K562 (cell line): ENCODE measurements around the gene CEP170. TPM values are rescaled to one million over a fixed set of nuclear protein-coding genes. Genes with fewer than 3 reads are reported as not detected.

Experiments used
- ATAC-seq: fragments of 200-7000 bp; cut with Tn5 transposase; 3 replicates; pipeline ENCODE4 v1.9.1; 2020; ENCODE audit warnings: moderate library complexity
- BruUV-seq: library from RNA; stranded (reverse); fragments of 400-500 nt; replicated peaks from 2 replicates; lab custom pipeline; 2021; lab: Mats Ljungman, UMichigan
- CTCF ChIA-PET: fragments of 300-600 bp; formaldehyde crosslinking; extraction: SDS; loops from one replicate; lab custom pipeline; 2021; ENCODE audit warnings: low intra/inter-chr PET ratio; lab: Yijun Ruan, JAX
- POLR2A ChIA-PET: fragments of 300-600, 350-650 bp; sonication (Branson Sonifier 250); formaldehyde crosslinking; extraction: SDS; loops from one replicate; lab custom pipeline; 2021; ENCODE audit warnings: antibody characterized with exemption, inconsistent platforms; lab: Yijun Ruan, JAX
- DNase-seq, 4 experiments: peaks; one replicate each; pipeline versions ENCODE4 v3.0.0 to v3.0.0-alpha.2; 2011 to 2018; ENCODE audit warnings: low spot score in 3 of 4, mixed read lengths in 3 of 4; ENCODE audit errors: extremely low read depth in 1 of 4
- FAIRE-seq: peaks from 2 replicates; lab custom pipeline; 2011; peaks lifted over from hg19 to GRCh38; lab: Jason Lieb, UNC
- H2AFZ ChIP-seq: 2 replicates; pipeline ENCODE4 v1.6.0; 2011; ENCODE audit warnings: low read depth, low read length, control low read depth, inconsistent platforms
- H3K27ac ChIP-seq: fragments of 200-600 bp; 3 replicates; pipeline ENCODE4 v1.8.0; 2011; ENCODE audit warnings: low read depth, mild to moderate bottlenecking, control low read depth, inconsistent platforms, low read length, moderate library complexity, mixed read lengths; ENCODE audit errors: extremely low read depth
- H3K27me3 ChIP-seq, 2 experiments: fragments of 300-600 bp in 1 of 2; 2 replicates in 1 of 2; 3 replicates in 1 of 2; pipeline versions ENCODE4 v1.6.0 to v1.8.0; 2011; ENCODE audit warnings: inconsistent platforms in 2 of 2, low read length in 2 of 2, mild to moderate bottlenecking in 1 of 2, mixed read lengths in 1 of 2, moderate library complexity in 1 of 2; ENCODE audit not compliant: control insufficient read depth in 2 of 2, insufficient read depth in 2 of 2
- H3K36me3 ChIP-seq: fragments of 300-600 bp; 3 replicates; pipeline ENCODE4 v1.8.0; 2011; ENCODE audit warnings: mild to moderate bottlenecking, low read length, inconsistent platforms; ENCODE audit not compliant: control insufficient read depth, insufficient read depth
- H3K4me1 ChIP-seq, 2 experiments: fragments of 200-600 bp in 1 of 2; replicated peaks in 1 of 2; 2 replicates in 1 of 2; 3 replicates in 1 of 2; pipeline versions ENCODE4 v1.5.1 to v1.8.0; 2011; ENCODE audit warnings: inconsistent platforms in 2 of 2, low read length in 2 of 2, mild to moderate bottlenecking in 1 of 2, mixed read lengths in 1 of 2, moderate library complexity in 1 of 2; ENCODE audit not compliant: control insufficient read depth in 2 of 2, insufficient read depth in 2 of 2
- H3K4me2 ChIP-seq: 2 replicates; pipeline ENCODE4 v1.6.1; 2011; ENCODE audit warnings: low read length, control low read depth, inconsistent platforms, mixed read lengths; ENCODE audit not compliant: insufficient read depth
- H3K4me3 ChIP-seq: fragments of 200-600 bp; sonication (generic), shearing (Covaris generic); 2 replicates; pipeline ENCODE4 v1.5.1; 2016; ENCODE audit warnings: control low read depth, inconsistent platforms
- H3K79me2 ChIP-seq: fragments of 200-600 bp; 3 replicates; pipeline ENCODE4 v1.8.0; 2011; ENCODE audit warnings: low read length, inconsistent platforms; ENCODE audit not compliant: control insufficient read depth, insufficient read depth
- H3K9ac ChIP-seq, 2 experiments: 2 replicates each; pipeline versions ENCODE4 v1.6.0 to v1.6.1; 2011; ENCODE audit warnings: low read depth in 2 of 2, low read length in 2 of 2, control low read depth in 1 of 2, inconsistent platforms in 1 of 2, mild to moderate bottlenecking in 1 of 2, mixed read lengths in 1 of 2; ENCODE audit not compliant: insufficient read depth in 1 of 2
- H3K9me1 ChIP-seq: one replicate; pipeline ENCODE4 v1.6.0; 2011; ENCODE audit warnings: inconsistent platforms, mild to moderate bottlenecking, low read length, moderate library complexity; ENCODE audit not compliant: control insufficient read depth, insufficient read depth
- H3K9me3 ChIP-seq: replicated peaks from 2 replicates; pipeline ENCODE4 v1.5.1; 2011; ENCODE audit warnings: low read depth, low read length, inconsistent platforms; ENCODE audit not compliant: control insufficient read depth, insufficient read depth
- H4K20me1 ChIP-seq: replicated peaks from 2 replicates; pipeline ENCODE4 v1.6.1; 2011; ENCODE audit warnings: low read length, inconsistent platforms, mixed read lengths; ENCODE audit not compliant: control insufficient read depth, insufficient read depth
- CEBPG ChIP-seq, 3 experiments: fragments of 200-800 bp in 1 of 3; sonication (Bioruptor generic) in 1 of 3; sonication (generic) in 1 of 3; formaldehyde crosslinking in 1 of 3; IDR thresholded peaks in 2 of 3; conservative IDR thresholded peaks in 1 of 3; 2 replicates each; pipeline versions ENCODE4 v1.6.1 to v1.8.0; 2016 to 2022; ENCODE audit warnings: missing compliant biosample characterization in 2 of 3, missing genetic modification characterization in 2 of 3, mild to moderate bottlenecking in 1 of 3, missing genetic modification reagents in 1 of 3
- HCFC1 ChIP-seq: IDR thresholded peaks from 2 replicates; pipeline ENCODE4 v1.6.1; 2012; ENCODE audit warnings: low read depth, low read length, improper control_type of control experiment
- KLF10 ChIP-seq: fragments of 250-450 bp; sonication (Bioruptor Pico); IDR thresholded peaks from 2 replicates; pipeline ENCODE4 v1.6.1; 2021; ENCODE audit warnings: matching md5 sums
- MECOM ChIP-seq: fragments of 250-450 bp; sonication (Bioruptor Pico); IDR thresholded peaks from 2 replicates; pipeline ENCODE4 v1.8.0; 2022; ENCODE audit warnings: inconsistent platforms
- PHTF2 ChIP-seq: fragments of 250-450 bp; sonication (Bioruptor Pico); IDR thresholded peaks from 2 replicates; pipeline ENCODE4 v1.5.0; 2021; ENCODE audit warnings: mild to moderate bottlenecking
- SAFB ChIP-seq: fragments of 200-400 bp; formaldehyde crosslinking; IDR thresholded peaks from 2 replicates; pipeline ENCODE4 v1.6.1; 2017; ENCODE audit warnings: low read depth, low read length, borderline replicate concordance
- U2AF2 ChIP-seq: fragments of 200-400 bp; formaldehyde crosslinking; optimal IDR thresholded peaks from 2 replicates; pipeline ENCODE3; 2017; ENCODE audit warnings: low read depth, mild to moderate bottlenecking, low read length
- ZNF232 ChIP-seq: sonication (generic); formaldehyde crosslinking; IDR thresholded peaks from 2 replicates; pipeline ENCODE4 v1.8.0; 2022; ENCODE audit warnings: mild to moderate bottlenecking, missing genetic modification reagents
- WGBS: fragments of 100-300 bp; shearing (Covaris generic); methylation state at CpG from one replicate; pipeline ENCODE4 v1.1.6; 2016; ENCODE audit warnings: low coverage, mixed read lengths; ENCODE audit not compliant: insufficient coverage; ENCODE audit errors: missing lambda C conversion rate; 5-methylcytosine and 5-hydroxymethylcytosine counted together
- in situ Hi-C: fragments of 300-500 bp; cut with MboI; formaldehyde crosslinking; loops from 4 replicates; pipeline ENCODE4 v1.15.0; 2018; ENCODE audit warnings: inconsistent platforms, mixed read lengths
- intact Hi-C: fragments of 100-400 bp; cut with micrococcal nuclease; formaldehyde crosslinking; loops from 2 replicates; pipeline ENCODE4 v1.14.2; 2022
- polyA plus RNA-seq, 8 experiments: library from polyadenylated mRNA; depleted of rRNA in 4 of 8; stranded (reverse) in 5 of 8; unstranded in 3 of 8; fragments of >200 nt; fragmentation: Nextera tagmentation in 2 of 8; fragmentation: Illumina TruSeq in 1 of 8; extraction: Ambion mirVana in 2 of 8; extraction: Trizol in 1 of 8; gene quantifications; 2 replicates each; pipeline versions ENCODE4 v1.2.1 to v1.2.3, GENCODE V29; 2011 to 2014; ENCODE audit warnings: inconsistent platforms in 1 of 8, missing spikeins in 1 of 8
- total RNA-seq, 7 experiments: library from RNA; depleted of rRNA in 6 of 7; stranded (reverse); fragments of >200 nt in 6 of 7; fragmentation: Illumina TruSeq in 2 of 7; extraction: Trizol in 2 of 7; gene quantifications; 2 replicates each; pipeline versions ENCODE4 v1.2.1 to v1.2.3, GENCODE V29; 2011 to 2021; ENCODE audit warnings: low replicate concordance in 1 of 7
- TF ChIP-seq, protein P1 (sequence below), 2 experiments: fragments of 450-650 bp in 1 of 2; IDR thresholded peaks; 2 replicates each; pipeline ENCODE4 v1.6.1; 2011 to 2017; ENCODE audit warnings: low read depth in 2 of 2, antibody characterized with exemption in 1 of 2, borderline replicate concordance in 1 of 2, low read length in 1 of 2, mild to moderate bottlenecking in 1 of 2, mixed read lengths in 1 of 2; ENCODE audit not compliant: control insufficient read depth in 1 of 2
- TF ChIP-seq, protein P2 (sequence below): fragments of 450-650 bp; conservative IDR thresholded peaks from 2 replicates; pipeline ENCODE4 v1.6.1; 2016; ENCODE audit warnings: missing genetic modification characterization, low read depth, mild to moderate bottlenecking, control low read depth, missing compliant biosample characterization
- TF ChIP-seq, protein P3 (sequence below): fragments of 450-650 bp; formaldehyde crosslinking; IDR thresholded peaks from 2 replicates; pipeline ENCODE4 v1.4.0; 2022; ENCODE audit warnings: mild to moderate bottlenecking, moderate library complexity

The CEP170 gene
- total and polyA plus RNA-seq, 9 of the 15 experiments (the other 6 are each of a cell fraction or from before 2014, with no cell fraction given), result 22.6 to 110 (median 68.5) TPM

DNA sequence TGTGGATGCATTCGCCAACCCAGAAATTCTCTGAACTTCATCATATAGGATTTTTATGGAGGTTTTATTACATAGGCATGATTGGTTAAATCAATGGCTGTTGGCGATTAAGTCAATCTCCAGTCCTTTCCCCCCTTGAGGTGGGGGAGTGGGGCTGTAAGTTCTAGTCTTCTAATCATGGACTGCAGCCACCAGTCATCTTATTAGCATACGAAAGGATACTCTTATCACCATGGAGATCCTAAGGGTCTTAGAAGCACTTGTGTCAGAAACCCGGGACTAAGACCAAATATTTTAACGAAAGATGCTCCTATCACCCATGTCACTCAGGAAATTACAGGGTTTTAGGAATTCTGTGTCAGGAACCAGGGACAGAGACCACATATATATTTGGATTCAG is 37.0 kb upstream of the CEP170 start:
- BruUV-seq, result no TSS peak
- WGBS, result 92% methylated on average over 5 of the region's 5 CpGs
- FAIRE-seq (no peak), ATAC-seq (no peak), DNase-seq (no peak)
- H3K9ac ChIP-seq, result no peak overlapping the region
- H3K79me2 ChIP-seq, result no peaks in the 10 kb centered on the region
- in situ Hi-C loops (no loop called here), intact Hi-C loops (no loop called here)
- TF ChIP-seq ZNF232 (CRISPR knock-in tag), result no peak
- no peak for TF ChIP-seq MECOM (CRISPR knock-in tag)
- no peak for TF ChIP-seq U2AF2
- TF ChIP-seq CEBPG (CRISPR knock-in tag; IDR thresholded peaks at IDR 0.05), result no peak
- no peak for TF ChIP-seq CEBPG (tag; conservative IDR thresholded peaks at IDR 0.05 in 1 of 2, IDR thresholded peaks at IDR 0.05 in 1 of 2)
- TF ChIP-seq SAFB, result no peak
- no peak for TF ChIP-seq PHTF2 (CRISPR knock-in tag)
- TF ChIP-seq, protein P1, sequence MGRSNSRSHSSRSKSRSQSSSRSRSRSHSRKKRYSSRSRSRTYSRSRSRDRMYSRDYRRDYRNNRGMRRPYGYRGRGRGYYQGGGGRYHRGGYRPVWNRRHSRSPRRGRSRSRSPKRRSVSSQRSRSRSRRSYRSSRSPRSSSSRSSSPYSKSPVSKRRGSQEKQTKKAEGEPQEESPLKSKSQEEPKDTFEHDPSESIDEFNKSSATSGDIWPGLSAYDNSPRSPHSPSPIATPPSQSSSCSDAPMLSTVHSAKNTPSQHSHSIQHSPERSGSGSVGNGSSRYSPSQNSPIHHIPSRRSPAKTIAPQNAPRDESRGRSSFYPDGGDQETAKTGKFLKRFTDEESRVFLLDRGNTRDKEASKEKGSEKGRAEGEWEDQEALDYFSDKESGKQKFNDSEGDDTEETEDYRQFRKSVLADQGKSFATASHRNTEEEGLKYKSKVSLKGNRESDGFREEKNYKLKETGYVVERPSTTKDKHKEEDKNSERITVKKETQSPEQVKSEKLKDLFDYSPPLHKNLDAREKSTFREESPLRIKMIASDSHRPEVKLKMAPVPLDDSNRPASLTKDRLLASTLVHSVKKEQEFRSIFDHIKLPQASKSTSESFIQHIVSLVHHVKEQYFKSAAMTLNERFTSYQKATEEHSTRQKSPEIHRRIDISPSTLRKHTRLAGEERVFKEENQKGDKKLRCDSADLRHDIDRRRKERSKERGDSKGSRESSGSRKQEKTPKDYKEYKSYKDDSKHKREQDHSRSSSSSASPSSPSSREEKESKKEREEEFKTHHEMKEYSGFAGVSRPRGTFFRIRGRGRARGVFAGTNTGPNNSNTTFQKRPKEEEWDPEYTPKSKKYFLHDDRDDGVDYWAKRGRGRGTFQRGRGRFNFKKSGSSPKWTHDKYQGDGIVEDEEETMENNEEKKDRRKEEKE (IDR thresholded peaks at IDR 0.05; ENCODE audit: borderline replicate concordance in 1 of 2, control insufficient read depth in 1 of 2, low read depth in 2 of 2, low read length in 1 of 2), result no peak
- no peak for TF ChIP-seq KLF10 (CRISPR knock-in tag)
- TF ChIP-seq, protein P2, sequence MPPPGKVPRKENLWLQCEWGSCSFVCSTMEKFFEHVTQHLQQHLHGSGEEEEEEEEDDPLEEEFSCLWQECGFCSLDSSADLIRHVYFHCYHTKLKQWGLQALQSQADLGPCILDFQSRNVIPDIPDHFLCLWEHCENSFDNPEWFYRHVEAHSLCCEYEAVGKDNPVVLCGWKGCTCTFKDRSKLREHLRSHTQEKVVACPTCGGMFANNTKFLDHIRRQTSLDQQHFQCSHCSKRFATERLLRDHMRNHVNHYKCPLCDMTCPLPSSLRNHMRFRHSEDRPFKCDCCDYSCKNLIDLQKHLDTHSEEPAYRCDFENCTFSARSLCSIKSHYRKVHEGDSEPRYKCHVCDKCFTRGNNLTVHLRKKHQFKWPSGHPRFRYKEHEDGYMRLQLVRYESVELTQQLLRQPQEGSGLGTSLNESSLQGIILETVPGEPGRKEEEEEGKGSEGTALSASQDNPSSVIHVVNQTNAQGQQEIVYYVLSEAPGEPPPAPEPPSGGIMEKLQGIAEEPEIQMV (tag), result no peak
- no peak for TF ChIP-seq HCFC1
- TF ChIP-seq, protein P3, sequence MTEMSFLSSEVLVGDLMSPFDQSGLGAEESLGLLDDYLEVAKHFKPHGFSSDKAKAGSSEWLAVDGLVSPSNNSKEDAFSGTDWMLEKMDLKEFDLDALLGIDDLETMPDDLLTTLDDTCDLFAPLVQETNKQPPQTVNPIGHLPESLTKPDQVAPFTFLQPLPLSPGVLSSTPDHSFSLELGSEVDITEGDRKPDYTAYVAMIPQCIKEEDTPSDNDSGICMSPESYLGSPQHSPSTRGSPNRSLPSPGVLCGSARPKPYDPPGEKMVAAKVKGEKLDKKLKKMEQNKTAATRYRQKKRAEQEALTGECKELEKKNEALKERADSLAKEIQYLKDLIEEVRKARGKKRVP, result no peak
- ChIA-PET POLR2A (no interaction called here), CTCF (no interaction called here)
- no peaks in the 10 kb centered on the region for H3K27me3 ChIP-seq
- no peaks in the 10 kb centered on the region for H3K4me1 ChIP-seq
- H3K4me3 ChIP-seq, result no peak overlapping the region
- H3K9me1 ChIP-seq, result no peaks in the 10 kb centered on the region
- H3K36me3 ChIP-seq, result peaks cover 16% of the 10 kb centered on the region; the same call in 2 of the 3 replicates
- H3K27ac ChIP-seq, result no peak overlapping the region
- no peaks in the 10 kb centered on the region for H4K20me1 ChIP-seq
- H2AFZ ChIP-seq, result no peak overlapping the region
- no peak overlapping the region for H3K4me2 ChIP-seq
- H3K9me3 ChIP-seq, result peaks cover 7% of the 10 kb centered on the region; the same call in 1 of the 2 replicates
